Activated naive CD4-positive, alpha-beta T cell treated with anti-CD3 and anti-CD28 coated beads, Interleukin-2, amount 50 U/mL, for 16 hours (primary cell): ENCODE results near the gene TBL3.

Experiments
- DNase-seq: peaks from one replicate; pipeline ENCODE4 v3.0.0-alpha.2; 2020

The TBL3 gene

DNA sequence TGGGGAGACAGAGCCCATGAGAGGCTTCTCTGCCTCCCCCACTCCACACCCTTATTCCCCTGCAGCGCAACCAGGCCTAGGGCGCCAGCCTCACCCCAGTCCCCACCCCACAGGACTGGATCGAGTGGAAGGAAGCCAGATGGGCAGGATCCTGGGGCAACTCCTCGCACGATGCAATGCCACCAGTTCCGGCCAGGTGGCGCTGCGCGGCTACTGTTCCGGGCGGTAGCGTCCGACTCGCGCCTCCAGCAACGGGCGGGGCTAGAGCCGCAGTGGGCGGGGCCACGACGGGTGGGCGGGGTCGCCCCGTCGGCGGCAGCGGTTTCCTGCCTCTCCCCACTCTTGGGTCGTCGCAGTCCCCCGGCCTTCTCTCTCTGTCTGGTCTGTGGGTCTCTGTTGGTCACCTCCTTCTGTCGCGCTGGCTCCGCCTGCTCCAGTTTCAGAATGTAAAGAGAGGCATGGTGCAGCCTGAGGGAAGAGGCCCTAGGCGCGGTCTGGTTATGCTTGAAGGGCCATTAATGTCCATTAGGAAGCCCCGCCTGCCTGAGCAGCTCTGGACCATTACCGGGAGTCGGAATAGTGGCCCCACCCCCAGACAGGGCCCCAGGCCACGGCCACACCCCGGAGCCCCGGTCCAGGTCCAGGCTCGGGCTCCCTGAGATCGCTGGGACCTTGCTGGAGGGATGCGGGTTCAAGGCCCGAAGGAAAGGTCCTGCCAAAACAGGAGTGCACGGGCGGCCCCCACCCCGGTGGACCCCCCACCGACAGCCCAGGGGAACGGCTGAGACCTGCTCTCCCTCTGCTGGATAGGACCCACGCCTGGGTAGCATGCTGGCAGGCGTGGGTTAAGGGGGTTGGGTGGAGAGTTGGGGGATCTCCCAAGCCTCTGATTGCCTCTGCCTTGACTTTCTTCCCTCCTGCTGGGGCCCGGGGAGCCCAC lies 51.5 kb downstream of the TBL3 start:
- DNase-seq: peak; percentile 94

DNA sequence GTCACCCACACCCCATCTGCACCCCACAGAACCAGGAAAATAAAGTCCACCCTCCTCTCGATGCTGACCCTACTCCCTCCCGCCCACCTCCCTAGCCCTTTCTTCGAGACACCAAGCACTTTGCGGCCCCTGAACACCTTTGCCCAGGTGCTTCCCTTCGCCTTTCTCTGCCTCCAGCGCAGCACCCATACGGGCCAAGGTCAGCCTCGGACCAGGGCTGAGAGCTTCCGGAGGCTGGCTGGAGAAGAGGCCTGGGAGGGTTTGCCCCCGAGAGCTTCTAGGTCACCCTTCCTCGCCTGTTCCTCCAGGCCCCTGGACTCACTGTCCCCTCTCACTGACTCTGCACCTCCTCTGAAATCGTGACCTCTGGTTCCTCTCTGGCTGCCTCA lies 52.2 kb downstream of the TBL3 start:
- DNase-seq: no peak

DNA sequence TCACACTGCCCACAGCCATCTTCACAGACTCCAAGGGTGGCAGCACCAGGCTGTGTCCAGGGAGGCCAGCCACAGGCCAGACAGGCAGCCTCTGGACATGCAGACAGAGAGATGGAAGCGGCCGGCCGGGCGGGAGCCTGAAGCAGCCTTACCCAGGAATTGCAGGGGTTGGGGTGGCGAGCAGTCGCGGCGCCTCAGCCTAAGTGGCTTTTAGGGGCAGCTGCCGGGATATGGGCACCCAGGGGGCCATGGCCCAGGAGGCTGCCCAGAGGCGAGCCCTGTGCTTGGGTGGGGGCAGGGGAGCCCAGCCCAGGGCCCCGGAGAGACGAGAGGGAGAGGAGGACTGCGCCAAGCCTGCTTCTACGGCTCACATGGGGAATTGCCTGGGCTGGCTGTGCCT lies 53.4 kb downstream of the TBL3 start:
- DNase-seq: no peak

DNA sequence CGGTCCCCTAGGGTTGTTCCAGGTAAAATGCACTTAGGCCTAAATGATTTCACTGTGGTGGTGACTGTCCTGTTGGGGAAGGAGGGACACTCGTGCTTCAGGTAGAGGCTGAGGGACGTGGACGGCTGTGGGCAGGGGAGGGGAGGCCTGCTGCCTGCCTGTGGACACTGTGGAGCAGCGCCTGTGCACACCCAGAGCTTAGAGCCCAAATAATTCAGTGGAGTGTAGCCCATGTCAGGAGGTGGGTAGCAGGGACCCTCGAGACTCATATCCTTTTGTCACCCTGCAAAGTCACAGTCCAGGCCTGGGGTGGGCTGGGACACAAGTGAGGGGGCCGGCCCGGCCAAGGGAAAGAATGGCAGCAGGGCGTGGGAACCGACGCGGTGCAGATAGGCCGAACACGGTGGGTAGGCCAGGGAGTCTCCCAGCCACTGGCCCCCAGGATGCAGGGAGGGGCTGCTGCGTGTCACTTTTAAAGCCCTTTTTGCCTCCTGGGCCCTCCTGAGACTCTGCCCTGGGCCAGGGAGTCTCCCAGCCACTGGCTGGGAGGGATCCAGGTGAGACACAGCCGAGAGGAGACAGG lies 54.1 kb downstream of the TBL3 start:
- no peak for DNase-seq

DNA sequence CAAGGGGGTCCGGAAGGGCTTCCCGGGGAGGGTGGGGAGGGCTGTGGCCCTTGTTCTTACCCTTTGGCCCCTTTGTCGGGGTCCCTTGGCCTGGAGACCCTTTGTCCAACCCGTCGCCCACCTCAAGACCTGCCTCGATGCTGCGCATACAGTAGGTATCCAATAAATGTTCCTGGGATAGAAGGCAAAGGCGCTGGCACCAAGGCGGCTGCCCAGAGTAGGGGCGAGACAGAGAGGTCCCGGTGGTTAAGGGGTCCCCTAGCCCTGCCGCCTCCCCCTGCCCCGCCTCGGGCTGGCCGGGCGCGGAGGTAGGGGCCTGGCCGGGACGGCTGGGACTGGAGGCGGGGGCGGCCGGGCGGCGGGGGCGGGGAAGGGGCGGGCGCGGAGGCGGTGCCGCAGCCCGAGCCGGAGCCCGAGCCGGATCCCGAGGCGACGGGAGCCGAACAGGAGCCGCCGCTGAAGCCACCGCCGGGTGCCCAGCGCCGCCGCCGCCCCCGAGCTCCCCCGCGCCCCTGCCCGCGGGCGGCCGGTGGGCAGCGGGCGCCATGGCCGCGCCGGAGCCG lies 54.7 kb downstream of the TBL3 start, which contains the start of gene NHERF2:
Gene NHERF2, plus strand, starts transcription at position 442 of the 563 bp plus-strand sequence. Its CDS starts 104 bp downstream, at position 546.
- no peak for DNase-seq

DNA sequence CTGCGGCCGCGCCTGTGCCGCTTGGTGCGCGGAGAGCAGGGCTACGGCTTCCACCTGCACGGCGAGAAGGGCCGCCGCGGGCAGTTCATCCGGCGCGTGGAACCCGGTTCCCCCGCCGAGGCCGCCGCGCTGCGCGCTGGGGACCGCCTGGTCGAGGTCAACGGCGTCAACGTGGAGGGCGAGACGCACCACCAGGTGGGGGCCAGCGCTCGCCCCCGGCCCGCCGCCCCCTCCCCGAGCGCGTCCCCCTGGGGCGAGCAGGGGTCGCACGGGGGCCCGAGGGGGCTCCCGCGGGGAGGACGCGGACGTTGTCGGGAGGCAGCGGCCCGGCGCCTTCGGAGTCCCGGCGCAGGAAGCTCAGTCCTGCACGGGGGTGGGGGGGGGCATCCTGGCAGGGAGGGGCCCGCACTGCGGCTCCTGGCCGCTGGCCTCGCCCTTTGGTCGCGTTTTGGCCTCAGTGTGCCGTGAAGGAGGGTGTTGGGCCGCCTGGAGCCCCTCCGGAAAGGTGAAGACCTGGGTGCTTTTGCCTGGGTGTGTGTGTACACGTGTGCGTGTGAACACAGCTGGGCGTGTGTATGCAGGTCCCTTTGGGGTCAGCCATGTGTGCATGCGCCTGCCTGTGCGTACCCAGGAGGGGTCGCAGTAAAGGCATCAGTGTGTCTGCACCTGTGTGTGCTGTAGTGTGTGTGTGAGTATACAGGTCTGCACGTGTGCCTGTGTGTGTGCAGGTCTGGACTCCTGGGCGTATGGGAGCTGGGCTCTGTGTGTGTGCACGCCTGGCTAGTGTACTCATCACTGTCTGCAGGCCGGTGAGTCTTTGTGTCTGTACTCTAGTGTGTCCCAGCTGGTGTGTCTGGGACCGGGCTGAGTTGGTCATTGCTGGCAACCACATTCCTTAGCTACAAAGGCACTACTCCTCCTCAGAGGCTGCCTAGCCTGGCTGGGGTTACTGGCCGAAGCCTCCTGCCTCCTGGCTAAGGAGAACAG lies 55.5 kb downstream of the TBL3 start:
- DNase-seq: no peak

DNA sequence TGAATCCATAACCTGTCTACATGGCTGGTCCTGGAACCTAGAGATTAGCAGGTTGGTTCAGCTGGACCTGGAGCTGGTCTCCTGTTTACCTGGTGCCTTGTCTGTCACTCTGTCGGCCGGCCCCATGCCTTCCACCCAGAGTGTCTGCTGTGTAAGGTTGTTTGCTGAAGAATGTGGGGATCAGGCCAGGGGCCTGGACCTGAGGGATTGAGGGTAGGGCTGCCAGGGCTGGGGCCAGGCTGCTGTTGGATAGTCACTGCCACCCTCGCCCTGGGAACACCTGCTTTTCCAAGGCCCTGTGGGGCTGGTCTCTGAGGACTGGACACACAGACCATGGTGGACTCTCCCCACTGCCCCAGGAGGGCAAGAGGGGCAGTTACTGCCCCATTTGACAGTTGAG lies 56.3 kb downstream of the TBL3 start:
- DNase-seq: no peak

DNA sequence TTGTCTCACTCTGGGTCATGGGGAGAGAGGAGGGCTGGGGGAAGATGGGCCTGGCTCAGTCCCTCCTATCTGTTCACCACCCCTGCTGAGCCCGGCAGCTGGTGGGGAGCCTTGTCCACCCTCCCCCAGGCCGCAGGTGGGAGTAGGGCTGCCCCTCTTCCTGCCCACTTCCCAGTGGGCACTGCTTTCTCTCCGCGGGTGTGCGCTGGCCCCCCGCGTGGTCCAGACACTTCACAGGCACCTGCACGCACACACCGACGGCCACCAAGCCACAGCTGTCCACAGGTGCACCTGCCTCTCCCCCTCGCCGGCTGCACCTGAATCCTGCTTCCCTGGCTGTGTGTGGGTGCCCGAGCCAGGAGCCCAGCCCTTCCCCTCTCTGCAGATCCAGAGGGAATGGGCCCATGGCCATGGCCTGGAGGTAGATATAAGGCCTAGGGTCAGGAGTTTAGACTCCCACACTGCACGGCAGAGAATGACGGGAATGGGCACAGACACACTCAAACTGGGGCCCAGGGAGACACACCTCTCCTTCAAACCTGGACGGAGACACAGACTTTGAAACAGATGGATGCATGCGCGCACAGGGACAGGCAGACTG lies 56.9 kb downstream of the TBL3 start:
- DNase-seq: no peak

DNA sequence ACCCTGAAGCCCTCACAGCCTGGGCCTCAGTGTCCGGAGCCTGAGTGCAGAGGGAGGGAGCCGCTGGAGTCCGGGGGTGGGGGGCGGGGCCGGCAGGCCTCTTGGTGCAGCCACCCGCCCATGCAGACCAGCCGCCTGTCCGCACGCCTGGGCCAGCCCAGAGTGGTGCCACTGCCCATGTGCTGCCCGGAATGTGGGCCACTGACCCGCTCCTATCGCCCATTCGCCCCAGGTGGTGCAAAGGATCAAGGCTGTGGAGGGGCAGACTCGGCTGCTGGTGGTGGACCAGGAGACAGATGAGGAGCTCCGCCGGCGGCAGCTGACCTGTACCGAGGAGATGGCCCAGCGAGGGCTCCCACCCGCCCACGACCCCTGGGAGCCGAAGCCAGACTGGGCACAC lies 57.5 kb downstream of the TBL3 start:
- DNase-seq: no peak

DNA sequence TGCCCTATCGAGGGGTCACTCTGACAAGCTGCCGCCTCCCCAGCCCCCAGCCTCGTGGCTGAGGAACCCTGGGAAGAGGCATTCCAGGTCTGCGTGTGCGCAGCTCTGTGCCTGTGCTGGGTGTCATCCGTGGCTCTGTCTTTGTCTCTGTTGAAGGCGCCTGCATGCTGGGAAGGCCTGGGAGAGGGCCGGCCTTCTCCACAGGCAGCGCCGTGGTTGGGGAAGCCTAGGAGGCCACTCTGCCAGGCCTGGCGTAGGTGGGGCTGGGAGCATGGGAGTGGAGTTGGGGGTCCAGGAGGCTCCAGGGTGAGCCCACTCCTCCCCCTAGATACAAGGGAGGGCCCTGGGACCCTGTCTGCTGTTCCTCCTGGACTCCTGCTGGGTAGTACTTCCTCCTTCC lies 58.2 kb downstream of the TBL3 start:
- no peak for DNase-seq

DNA sequence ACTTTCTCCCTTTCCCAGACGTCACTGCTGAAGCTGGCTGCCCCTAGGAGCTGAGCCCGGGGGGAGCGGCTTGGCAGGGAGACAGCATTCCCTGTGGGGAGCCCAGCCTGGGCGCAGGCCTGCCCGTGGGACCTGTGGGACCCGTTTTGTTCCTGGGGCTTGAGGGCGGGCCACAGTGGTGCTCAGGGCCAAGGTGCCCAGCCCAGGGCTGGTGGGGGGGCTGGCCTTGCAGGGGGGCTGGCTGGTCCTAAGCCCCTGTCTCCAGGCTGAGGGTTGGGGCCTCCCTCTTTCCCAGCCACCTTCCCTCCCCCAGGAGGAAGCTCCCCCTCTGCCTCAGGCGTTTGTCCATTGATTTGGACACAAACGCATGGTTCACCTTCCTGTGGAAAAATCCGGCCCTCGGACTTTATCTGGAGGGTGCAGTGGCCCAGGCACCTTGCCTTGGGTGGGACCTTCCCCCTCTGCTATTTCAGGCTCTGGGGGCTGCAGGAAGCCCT lies 59.3 kb downstream of the TBL3 start:
- DNase-seq: no peak
